H9 (cell line): ENCODE data around the gene SCD5. TPM values are rescaled to one million over a fixed set of nuclear protein-coding genes. Genes with fewer than 3 reads are reported as not detected.

Experiments used
- DNase-seq: peaks from one replicate; pipeline ENCODE4 v3.0.0-alpha.2; 2017
- H2AFZ ChIP-seq: one replicate; pipeline ENCODE4 v1.6.1; 2013; ENCODE audit warnings: mild to moderate bottlenecking, low read length, control low read depth, moderate library complexity
- H2AK5ac ChIP-seq: 2 replicates; pipeline ENCODE4 v1.6.1; 2013; ENCODE audit warnings: low read length, control low read depth, mixed read lengths; ENCODE audit not compliant: insufficient read length
- H2BK120ac ChIP-seq: one replicate; pipeline ENCODE4 v1.6.1; 2013; ENCODE audit warnings: low read depth, mild to moderate bottlenecking, low read length, control low read depth, inconsistent platforms; ENCODE audit not compliant: poor library complexity, severe bottlenecking
- H2BK12ac ChIP-seq: 2 replicates; pipeline ENCODE4 v1.6.1; 2013; ENCODE audit warnings: low read length, control low read depth, mixed read lengths, low read depth; ENCODE audit not compliant: insufficient read length
- H2BK15ac ChIP-seq: 2 replicates; pipeline ENCODE4 v1.6.1; 2013; ENCODE audit warnings: low read depth, low read length, control low read depth
- H2BK20ac ChIP-seq: one replicate; pipeline ENCODE4 v1.6.1; 2013; ENCODE audit warnings: low read depth, mild to moderate bottlenecking, low read length, control low read depth, inconsistent platforms; ENCODE audit not compliant: poor library complexity, severe bottlenecking
- H2BK5ac ChIP-seq: 2 replicates; pipeline ENCODE4 v1.6.1; 2013; ENCODE audit warnings: low read length, control low read depth, mixed read lengths; ENCODE audit not compliant: insufficient read length
- H3K14ac ChIP-seq: 2 replicates; pipeline ENCODE4 v1.6.1; 2013; ENCODE audit warnings: low read length, control low read depth; ENCODE audit not compliant: insufficient read depth
- H3K18ac ChIP-seq: 2 replicates; pipeline ENCODE4 v1.6.1; 2013; ENCODE audit warnings: low read depth, mild to moderate bottlenecking, mixed read lengths, low read length, control low read depth; ENCODE audit not compliant: insufficient read length
- H3K23ac ChIP-seq: 2 replicates; pipeline ENCODE4 v1.6.1; 2013; ENCODE audit warnings: low read length, control low read depth, mixed read lengths, low read depth; ENCODE audit not compliant: insufficient read length
- H3K23me2 ChIP-seq: 2 replicates; pipeline ENCODE4 v1.6.1; 2013; ENCODE audit warnings: low read depth, mild to moderate bottlenecking, mixed read lengths, low read length, control low read depth; ENCODE audit not compliant: insufficient read length, poor library complexity, severe bottlenecking
- H3K27ac ChIP-seq: 2 replicates; pipeline ENCODE4 v1.5.1; 2013; ENCODE audit warnings: low read length, control low read depth, mixed read lengths, low read depth; ENCODE audit not compliant: insufficient read length
- H3K27me3 ChIP-seq: 2 replicates; pipeline ENCODE4 v1.6.1; 2013; ENCODE audit warnings: low read length, control low read depth, inconsistent platforms; ENCODE audit not compliant: insufficient read depth
- H3K4ac ChIP-seq: 2 replicates; pipeline ENCODE4 v1.6.1; 2013; ENCODE audit warnings: low read depth, mild to moderate bottlenecking, control low read depth, inconsistent platforms, low read length, moderate library complexity
- H3K4me1 ChIP-seq: 2 replicates; pipeline ENCODE4 v1.6.1; 2013; ENCODE audit warnings: low read length, control low read depth, inconsistent platforms; ENCODE audit not compliant: insufficient read depth
- H3K4me2 ChIP-seq: 2 replicates; pipeline ENCODE4 v1.6.1; 2013; ENCODE audit warnings: low read length, control low read depth, mixed read lengths; ENCODE audit not compliant: insufficient read length, insufficient read depth
- H3K56ac ChIP-seq: 2 replicates; pipeline ENCODE4 v1.6.1; 2013; ENCODE audit warnings: low read depth, mild to moderate bottlenecking, mixed read lengths, low read length, control low read depth; ENCODE audit not compliant: insufficient read length
- H3K79me1 ChIP-seq: 2 replicates; pipeline ENCODE4 v1.6.1; 2013; ENCODE audit warnings: low read depth, mild to moderate bottlenecking, moderate library complexity, low read length, control low read depth, inconsistent platforms; ENCODE audit not compliant: insufficient read depth, poor library complexity, severe bottlenecking
- H3K79me2 ChIP-seq: 2 replicates; pipeline ENCODE4 v1.6.1; 2013; ENCODE audit warnings: low read length, control low read depth, inconsistent platforms; ENCODE audit not compliant: insufficient read depth
- H3K9ac ChIP-seq: 2 replicates; pipeline ENCODE4 v1.6.1; 2013; ENCODE audit warnings: low read length, control low read depth, mixed read lengths; ENCODE audit not compliant: insufficient read length; ENCODE audit errors: extremely low read depth
- H3K9me3 ChIP-seq: one replicate; pipeline ENCODE4 v1.6.1; 2013; ENCODE audit warnings: low read depth, low read length, inconsistent platforms; ENCODE audit not compliant: control insufficient read depth
- H3T11ph ChIP-seq: one replicate; pipeline ENCODE4 v1.6.1; 2013; ENCODE audit warnings: mild to moderate bottlenecking, low read length, control low read depth, inconsistent platforms
- H4K20me1 ChIP-seq: one replicate; pipeline ENCODE4 v1.6.1; 2013; ENCODE audit not compliant: control insufficient read depth, insufficient read length, insufficient read depth
- H4K5ac ChIP-seq: 2 replicates; pipeline ENCODE4 v1.6.1; 2013; ENCODE audit warnings: low read depth, mild to moderate bottlenecking, mixed read lengths, low read length, control low read depth; ENCODE audit not compliant: insufficient read length
- H4K8ac ChIP-seq: replicated peaks from 2 replicates; pipeline ENCODE4 v1.6.1; 2013; ENCODE audit warnings: low read length, control low read depth, mixed read lengths, low read depth; ENCODE audit not compliant: insufficient read length
- H4K91ac ChIP-seq: 2 replicates; pipeline ENCODE4 v1.6.1; 2013; ENCODE audit warnings: low read depth, mild to moderate bottlenecking, moderate library complexity, mixed read lengths, low read length, control low read depth; ENCODE audit not compliant: insufficient read length
- H3K27ac Mint-ChIP-seq, 3 experiments: 2 replicates in 2 of 3; 3 replicates in 1 of 3; pipeline ENCODE4 v1.8.0; 2020 to 2021; ENCODE audit warnings: mixed read lengths in 3 of 3, mild to moderate bottlenecking in 1 of 3, moderate library complexity in 1 of 3
- H3K27me3 Mint-ChIP-seq: 2 replicates; pipeline ENCODE4 v1.8.0; 2021; ENCODE audit warnings: low read depth, mild to moderate bottlenecking, moderate library complexity, mixed read lengths
- H3K36me3 Mint-ChIP-seq, 3 experiments: 2 replicates in 2 of 3; 3 replicates in 1 of 3; pipeline ENCODE4 v1.8.0; 2020 to 2021; ENCODE audit warnings: low read depth in 3 of 3, mixed read lengths in 3 of 3; ENCODE audit not compliant: insufficient read depth in 1 of 3
- H3K4me1 Mint-ChIP-seq, 2 experiments: 2 replicates each; pipeline ENCODE4 v1.8.0; 2020; ENCODE audit warnings: mixed read lengths in 2 of 2
- H3K4me3 Mint-ChIP-seq, 2 experiments: 2 replicates in 1 of 2; 3 replicates in 1 of 2; pipeline ENCODE4 v1.8.0; 2020 to 2021; ENCODE audit warnings: mild to moderate bottlenecking in 2 of 2, mixed read lengths in 2 of 2, moderate library complexity in 1 of 2
- H3K9me3 Mint-ChIP-seq, 2 experiments: 2 replicates in 1 of 2; 3 replicates in 1 of 2; pipeline ENCODE4 v1.8.0; 2020; ENCODE audit warnings: mild to moderate bottlenecking in 2 of 2, mixed read lengths in 2 of 2, moderate library complexity in 1 of 2
- WGBS: extraction: QIAGEN DNeasy Blood & Tissue Kit; methylation state at CpG from one replicate; pipeline ENCODE4 v1.1.7; 2013; ENCODE audit warnings: missing lambda C conversion rate, low lambda C conversion rate, mixed read lengths; ENCODE audit not compliant: insufficient read length; ENCODE audit errors: extremely low coverage; 5-methylcytosine and 5-hydroxymethylcytosine counted together
- total RNA-seq: library from RNA; stranded (reverse); gene quantifications from 2 replicates; pipeline ENCODE4 v1.2.1, GENCODE V29; 2021
- TF ChIP-seq, protein P1 (sequence below): fragments of 200-600 bp; sonication (generic); conservative IDR thresholded peaks from 3 replicates; pipeline ENCODE4 v1.8.0; 2021; ENCODE audit warnings: antibody characterized with exemption, mild to moderate bottlenecking

The SCD5 gene
- total RNA-seq, 1 experiment from 2014 or later = 0.68 TPM

DNA sequence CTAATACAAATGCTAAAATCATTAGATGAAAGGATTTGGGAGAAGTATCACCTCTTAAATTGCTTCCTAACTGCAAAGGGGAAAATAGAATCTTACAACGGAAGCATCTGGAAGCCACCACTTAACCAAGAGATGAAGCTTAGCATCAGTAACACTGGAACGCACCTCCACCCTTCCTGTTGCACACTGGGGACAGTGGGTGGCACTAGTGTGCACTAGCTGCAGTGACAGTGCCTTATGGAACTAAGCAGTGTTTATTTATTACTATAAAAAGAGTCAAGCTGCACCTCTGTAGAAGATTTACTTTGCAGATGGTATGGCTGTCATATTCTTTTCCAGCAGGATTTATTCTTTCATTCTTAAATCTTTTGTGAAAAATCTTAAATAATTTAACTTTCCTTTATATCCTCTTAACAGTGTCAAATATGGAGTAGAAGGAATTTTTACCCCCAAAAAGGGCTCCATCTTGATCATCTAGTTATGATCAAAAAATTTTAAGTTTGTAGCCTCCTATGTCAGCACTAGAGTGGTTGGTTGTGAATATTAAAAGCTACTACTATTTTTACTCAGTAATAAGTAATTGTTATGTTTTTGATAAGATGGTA lies 76.7 kb downstream of the SCD5 start:
- Histone ChIP-seq H3K4ac (no peak overlapping the region), H3K18ac (no peak overlapping the region), H3K4me1 (no peaks in the 10 kb centered on the region), H2AFZ (no peak overlapping the region), H3K9ac (no peak overlapping the region), H2BK5ac (no peak overlapping the region), H4K91ac (no peak overlapping the region), H2BK12ac (no peak overlapping the region), H3K23ac (no peak overlapping the region), H4K5ac (no peak overlapping the region), H3K79me1 (no peaks in the 10 kb centered on the region), H4K8ac (no peak overlapping the region), H3K4me2 (no peak overlapping the region), H3T11ph (no peak overlapping the region), H3K56ac (no peak overlapping the region), H3K9me3 (no peaks in the 10 kb centered on the region), H2AK5ac (no peak overlapping the region), H2BK15ac (no peak overlapping the region), H2BK20ac (no peak overlapping the region), H3K14ac (no peak overlapping the region), H3K27ac (no peak overlapping the region), H4K20me1 (no peaks in the 10 kb centered on the region), H3K23me2 (no peaks in the 10 kb centered on the region), H3K79me2 (no peaks in the 10 kb centered on the region), H3K27me3 (no peaks in the 10 kb centered on the region), H2BK120ac (no peak overlapping the region)
- TF ChIP-seq, protein P1, sequence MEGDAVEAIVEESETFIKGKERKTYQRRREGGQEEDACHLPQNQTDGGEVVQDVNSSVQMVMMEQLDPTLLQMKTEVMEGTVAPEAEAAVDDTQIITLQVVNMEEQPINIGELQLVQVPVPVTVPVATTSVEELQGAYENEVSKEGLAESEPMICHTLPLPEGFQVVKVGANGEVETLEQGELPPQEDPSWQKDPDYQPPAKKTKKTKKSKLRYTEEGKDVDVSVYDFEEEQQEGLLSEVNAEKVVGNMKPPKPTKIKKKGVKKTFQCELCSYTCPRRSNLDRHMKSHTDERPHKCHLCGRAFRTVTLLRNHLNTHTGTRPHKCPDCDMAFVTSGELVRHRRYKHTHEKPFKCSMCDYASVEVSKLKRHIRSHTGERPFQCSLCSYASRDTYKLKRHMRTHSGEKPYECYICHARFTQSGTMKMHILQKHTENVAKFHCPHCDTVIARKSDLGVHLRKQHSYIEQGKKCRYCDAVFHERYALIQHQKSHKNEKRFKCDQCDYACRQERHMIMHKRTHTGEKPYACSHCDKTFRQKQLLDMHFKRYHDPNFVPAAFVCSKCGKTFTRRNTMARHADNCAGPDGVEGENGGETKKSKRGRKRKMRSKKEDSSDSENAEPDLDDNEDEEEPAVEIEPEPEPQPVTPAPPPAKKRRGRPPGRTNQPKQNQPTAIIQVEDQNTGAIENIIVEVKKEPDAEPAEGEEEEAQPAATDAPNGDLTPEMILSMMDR = peak; percentile 38; the same call in 1 of the 3 replicates
- no peak overlapping the region for H3K4me3 Mint-ChIP-seq
- no peaks in the 10 kb centered on the region for H3K4me1 Mint-ChIP-seq
- H3K9me3 Mint-ChIP-seq = no peaks in the 10 kb centered on the region
- no peak for DNase-seq
- H3K27ac Mint-ChIP-seq = no peak overlapping the region
- WGBS = no CpG with 5 or more reads among the region's 2 CpGs
- H3K27me3 Mint-ChIP-seq = no peaks in the 10 kb centered on the region; the same call in 1 of the 2 replicates
- no peaks in the 10 kb centered on the region; a peak in 1 of 7 replicates for H3K36me3 Mint-ChIP-seq
